ENCODE data around the gene TCN1.
"Not testable (repeated sequence)": the region's sequence is repeated elsewhere in the genome, so short reads cannot be mapped to it uniquely, and the experiment has no call there.

Gene TCN1

DNA sequence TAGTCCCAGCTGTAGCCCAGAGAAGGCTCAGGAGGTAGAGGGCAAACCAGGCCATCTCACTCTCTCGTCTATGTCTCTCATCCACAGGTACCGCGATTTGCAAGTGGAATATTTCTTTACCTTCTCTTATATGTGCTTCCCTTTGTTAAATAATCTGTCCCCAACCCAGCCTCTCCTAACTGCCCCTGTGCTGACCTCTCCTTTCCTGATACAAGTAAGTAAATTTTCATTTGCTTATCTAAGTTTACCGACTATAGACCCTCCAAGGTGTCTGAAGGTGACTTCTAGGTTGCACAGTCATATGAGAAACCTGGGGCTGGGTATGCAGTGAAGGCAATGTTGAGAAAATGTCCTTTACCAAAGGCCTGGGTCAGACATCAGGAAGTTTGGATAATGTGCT lies 20.9 kb downstream of the TCN1 start, which contains the start of gene CBLIF:
Gene CBLIF (minus strand): TSS at position 101 of the 400 bp plus-strand sequence. CDS start 46 bp downstream, at position 55.
- H3K4me3 ChIP-seq (ENCODE audit: low read length): no peak within 1 kb of the TSS
- TF ChIP-seq ZNF274 (IDR thresholded peaks at IDR 0.05; ENCODE audit: low read depth, low read length): no peak

DNA sequence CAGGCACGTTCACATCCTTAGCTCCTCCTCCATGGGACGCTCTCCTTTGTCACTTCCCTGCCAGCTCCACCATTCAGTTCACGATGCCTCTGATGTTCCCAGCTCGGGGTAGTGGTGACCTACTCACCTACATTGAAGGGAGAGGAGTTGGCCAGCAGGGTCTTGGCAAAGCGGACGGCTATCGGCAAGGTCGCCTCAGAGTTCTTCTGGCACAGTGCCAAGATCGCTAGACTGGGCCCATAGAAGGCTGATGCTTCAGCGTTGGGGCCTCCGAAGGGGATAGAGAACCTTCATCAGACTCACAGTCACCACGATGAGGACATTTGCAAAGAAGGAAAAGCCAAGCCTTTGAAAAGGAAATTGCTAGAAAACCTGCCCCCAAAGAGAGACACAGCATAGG lies 24.0 kb downstream of the TCN1 start:
- H3K4me3 ChIP-seq (ENCODE audit: low read length): no peak overlapping the region
- no peak for TF ChIP-seq ZNF274 (IDR thresholded peaks at IDR 0.05; ENCODE audit: low read depth, low read length)

DNA sequence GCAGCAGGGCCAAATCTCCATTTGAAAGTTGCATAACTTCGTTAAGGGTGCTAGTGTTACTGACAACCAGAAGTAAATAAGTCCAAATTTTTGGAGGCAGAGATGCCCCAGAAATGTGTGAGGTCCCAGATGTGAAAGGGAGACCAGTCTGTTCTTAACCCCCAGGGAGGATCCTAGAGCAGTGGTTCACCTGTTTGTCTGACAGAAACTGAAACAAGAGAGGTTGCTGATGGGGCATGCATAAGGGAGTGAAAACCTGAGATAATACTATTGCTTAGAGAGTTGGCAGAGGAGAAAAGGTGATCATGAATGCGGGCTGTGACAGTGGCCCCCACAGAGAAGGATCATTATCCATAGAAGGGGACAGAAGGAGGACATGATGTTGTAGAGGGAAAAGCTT lies 24.8 kb downstream of the TCN1 start:
- no peak for TF ChIP-seq ZNF274 (IDR thresholded peaks at IDR 0.05; ENCODE audit: low read depth, low read length)
- H3K4me3 ChIP-seq (ENCODE audit: low read length): no peak overlapping the region

DNA sequence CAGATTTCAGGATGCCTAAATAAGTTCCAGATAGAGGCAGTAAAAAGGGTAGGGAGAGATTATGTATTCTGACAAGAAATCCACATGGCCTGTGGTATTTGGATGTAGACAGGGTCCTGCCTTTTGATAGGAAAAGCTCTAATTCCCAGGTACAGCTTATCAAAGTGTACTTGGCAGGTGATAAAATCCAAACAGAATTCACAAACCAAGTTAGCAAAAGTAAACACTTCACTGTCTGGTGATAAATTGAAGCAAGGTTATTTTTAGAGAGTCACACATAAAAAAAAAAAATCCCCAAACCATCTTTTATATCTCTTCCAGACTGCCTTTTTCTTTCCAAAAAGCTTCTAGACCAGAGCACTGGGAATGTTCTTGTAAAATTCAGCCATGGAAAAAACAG lies 26.7 kb downstream of the TCN1 start:
- no peak for TF ChIP-seq ZNF274 (IDR thresholded peaks at IDR 0.05; ENCODE audit: low read depth, low read length)

DNA sequence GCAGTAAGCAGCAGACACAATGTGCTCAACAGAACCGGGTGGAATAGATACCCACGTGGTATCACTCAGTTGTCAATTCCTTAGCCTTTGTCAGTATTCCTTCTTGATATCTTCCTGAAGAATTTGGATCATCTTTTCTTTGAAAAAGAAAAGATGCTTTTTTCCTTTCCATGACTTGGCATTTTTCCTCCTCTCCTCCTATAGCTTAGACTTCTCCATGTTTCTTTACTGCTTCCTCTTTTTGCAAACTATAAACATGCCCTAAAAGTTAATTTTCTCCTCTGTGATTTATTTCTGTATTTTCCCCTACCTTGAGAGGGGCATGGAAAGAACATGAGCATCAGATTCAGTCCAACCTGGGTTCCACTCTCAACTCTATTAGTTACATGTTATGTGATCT lies 32.7 kb downstream of the TCN1 start:
- H3K4me3 ChIP-seq (ENCODE audit: low read length): no peak overlapping the region
- TF ChIP-seq ZNF274 (IDR thresholded peaks at IDR 0.05; ENCODE audit: low read depth, low read length): no peak

More for the DNA sequence above, 26.7 kb downstream of the TCN1 start:
- H3K4me3 ChIP-seq (ENCODE audit: low read length): no peak overlapping the region

DNA sequence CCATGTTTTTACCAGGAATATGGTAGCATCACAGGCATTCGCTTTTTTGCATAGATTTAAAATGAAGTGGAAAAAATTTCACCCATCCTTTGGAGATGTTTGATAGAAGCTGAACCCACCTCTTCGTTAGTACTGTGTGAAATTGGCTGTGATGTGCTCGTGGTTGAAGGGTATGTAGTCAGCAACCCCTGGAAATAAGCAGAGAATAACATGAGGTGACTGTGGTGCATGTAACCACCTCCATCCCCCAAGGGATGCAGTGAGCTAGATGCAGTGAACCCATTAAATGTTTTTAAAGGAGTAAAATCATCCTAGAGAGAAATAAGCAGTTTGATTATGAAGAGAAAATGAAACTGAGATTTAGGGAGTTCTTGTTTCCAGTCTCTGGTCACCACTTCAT lies 36.9 kb downstream of the TCN1 start:
- H3K4me3 ChIP-seq (ENCODE audit: low read length): no peak overlapping the region
- no peak for TF ChIP-seq ZNF274 (IDR thresholded peaks at IDR 0.05; ENCODE audit: low read depth, low read length)

DNA sequence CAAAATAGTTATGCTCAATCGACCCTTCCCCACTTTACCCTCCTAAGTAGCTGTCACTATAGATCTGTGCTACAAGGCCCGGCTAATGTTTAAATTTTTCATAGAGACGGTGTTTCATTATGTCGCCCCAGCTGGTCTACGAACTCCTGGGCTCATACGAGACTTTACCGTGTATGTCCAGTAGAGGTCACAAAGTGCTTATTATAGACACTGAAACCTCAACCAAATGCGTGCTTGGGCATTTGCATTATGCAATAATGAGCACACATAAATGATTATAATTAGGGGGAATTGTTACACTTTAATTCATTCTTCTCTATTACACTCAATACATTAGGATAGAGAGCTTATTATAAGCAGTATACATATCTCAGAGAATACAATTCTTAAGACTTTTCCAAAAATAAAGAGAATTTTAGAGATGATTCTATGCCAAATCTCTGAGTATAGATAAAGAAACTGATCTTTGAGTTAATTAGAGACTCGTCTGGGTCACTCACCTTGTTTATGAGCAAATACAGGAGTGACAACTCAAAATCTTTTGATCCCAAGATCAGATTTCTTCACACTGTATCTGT lies 43.2 kb downstream of the TCN1 start:
- no peak for TF ChIP-seq ZNF274 (IDR thresholded peaks at IDR 0.05; ENCODE audit: low read depth, low read length)

DNA sequence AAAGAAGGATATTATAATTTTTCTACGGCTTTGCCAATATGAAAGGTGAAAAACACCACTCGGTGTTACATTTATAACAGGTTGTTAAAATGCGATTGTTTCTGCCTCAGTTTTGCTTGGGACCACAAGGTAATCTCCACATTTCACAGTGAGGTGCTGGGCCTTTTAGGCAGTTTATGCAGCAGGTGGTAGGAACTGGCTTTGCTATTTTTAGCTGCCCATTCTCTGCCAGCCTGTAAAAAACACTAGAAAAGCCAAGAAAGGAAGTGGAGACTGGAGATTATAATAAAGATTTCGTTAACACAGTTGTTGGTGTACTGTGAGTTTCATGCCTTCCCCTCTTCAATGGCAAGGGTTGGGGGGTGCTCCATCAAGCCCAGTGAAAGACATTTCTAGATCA lies 47.7 kb downstream of the TCN1 start:
- no peak overlapping the region for H3K4me3 ChIP-seq (ENCODE audit: low read length)
- TF ChIP-seq ZNF274 (IDR thresholded peaks at IDR 0.05; ENCODE audit: low read depth, low read length): no peak

More for the DNA sequence above, 43.2 kb downstream of the TCN1 start:
- no peak overlapping the region for H3K4me3 ChIP-seq (ENCODE audit: low read length)

DNA sequence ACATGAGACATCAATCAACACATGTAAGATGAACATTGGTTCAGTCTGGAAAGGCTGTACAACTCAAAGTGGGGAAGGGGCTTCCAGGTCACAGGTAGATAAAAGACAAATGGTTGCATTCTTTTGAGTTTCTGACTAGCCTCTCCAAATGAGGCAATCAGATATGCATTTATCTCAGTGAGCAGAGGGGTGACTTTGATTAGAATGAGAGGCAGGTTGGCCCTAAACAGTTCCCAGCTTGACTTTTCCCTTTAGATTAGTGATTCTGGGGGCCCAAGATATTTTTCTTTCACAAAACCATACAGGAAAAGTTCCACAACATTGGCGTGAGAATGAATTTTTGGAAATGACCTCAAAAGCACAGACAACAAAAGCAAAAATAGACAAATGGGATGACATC lies 49.9 kb downstream of the TCN1 start:
- H3K4me3 ChIP-seq (ENCODE audit: low read length): not testable (repeated sequence)

DNA sequence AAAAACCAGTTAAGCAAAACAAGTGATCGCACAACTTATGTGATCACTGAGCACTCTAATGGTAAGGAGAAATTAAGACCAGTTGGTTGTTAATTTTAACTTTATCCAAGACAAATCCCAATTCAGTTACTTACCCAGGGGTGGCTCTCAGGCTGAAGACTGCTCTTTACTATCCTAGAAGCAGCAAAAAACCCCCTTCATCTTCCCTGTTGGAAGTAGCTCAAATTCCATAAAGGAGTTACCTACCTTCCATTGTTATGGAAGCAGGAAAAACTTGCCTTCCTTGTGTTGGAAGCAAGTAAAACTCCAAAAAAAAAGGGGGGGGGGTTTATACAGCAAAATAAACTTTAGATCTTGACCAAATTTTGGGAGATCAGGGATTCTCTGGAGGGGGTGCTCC lies 50.5 kb downstream of the TCN1 start:
- TF ChIP-seq ZNF274 (IDR thresholded peaks at IDR 0.05; ENCODE audit: low read depth, low read length): no peak
- H3K4me3 ChIP-seq (ENCODE audit: low read length): no peak overlapping the region

DNA sequence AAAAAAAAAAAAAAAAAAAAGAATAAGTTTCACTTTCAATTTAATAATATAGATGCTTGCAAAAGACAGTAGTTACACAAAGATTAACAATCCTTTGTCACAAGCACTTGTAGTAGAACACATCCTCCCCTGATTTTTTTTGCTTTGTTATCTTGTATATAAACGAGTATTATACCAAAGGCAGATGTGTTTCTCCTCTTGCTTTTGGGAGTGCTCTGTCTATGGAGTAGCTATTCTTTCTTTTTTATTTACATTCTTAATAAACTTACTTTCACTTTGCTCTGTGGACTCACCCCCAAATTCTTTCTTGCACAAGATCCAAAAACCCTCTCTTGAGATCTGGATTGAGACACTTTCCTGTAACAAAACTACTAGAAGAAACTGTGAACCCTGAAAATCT lies 52.3 kb downstream of the TCN1 start:
- no peak for TF ChIP-seq ZNF274 (IDR thresholded peaks at IDR 0.05; ENCODE audit: low read depth, low read length)

DNA sequence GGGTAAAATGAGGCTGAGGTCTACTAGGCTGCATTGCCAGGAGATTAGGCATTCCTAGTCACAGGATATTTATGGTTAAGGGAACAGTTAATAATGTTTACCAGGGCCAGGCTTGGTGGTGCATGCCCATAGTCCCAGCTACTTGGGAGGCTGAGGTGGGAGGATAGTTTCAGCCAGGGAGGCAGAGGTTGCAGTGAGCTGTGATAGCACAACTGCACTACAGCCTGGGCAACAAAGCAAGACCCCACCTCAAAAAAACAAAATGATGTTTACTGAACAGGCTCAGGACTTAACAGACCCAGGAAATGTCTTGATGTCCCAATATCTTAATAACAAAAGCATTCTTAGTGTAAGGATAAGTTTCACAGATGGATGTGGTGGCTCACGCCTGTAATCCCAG lies 52.9 kb downstream of the TCN1 start:
- TF ChIP-seq ZNF274 (IDR thresholded peaks at IDR 0.05; ENCODE audit: low read depth, low read length): no peak
- H3K4me3 ChIP-seq (ENCODE audit: low read length): no peak overlapping the region; the same call in 1 of the 2 replicates

More for the DNA sequence above, 52.3 kb downstream of the TCN1 start:
- no peak overlapping the region for H3K4me3 ChIP-seq (ENCODE audit: low read length)

DNA sequence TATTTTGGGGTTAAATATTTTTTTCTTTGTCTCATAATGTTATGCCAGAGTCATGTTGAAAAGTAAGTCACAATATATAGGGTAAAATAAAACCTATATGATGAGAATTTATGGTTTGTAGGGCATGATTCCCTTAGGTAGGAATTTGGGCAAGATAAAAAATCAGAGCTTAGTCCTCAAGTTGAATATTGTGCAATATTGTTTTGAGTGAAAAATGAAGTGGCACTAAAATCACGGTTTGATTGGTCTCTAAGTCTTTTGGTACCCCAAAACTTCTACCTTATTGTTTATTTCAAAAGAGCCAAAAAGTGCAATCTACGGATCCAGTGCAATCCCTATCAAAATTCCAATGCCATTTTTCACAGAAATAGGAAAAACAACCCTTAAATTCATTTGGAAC lies 54.1 kb downstream of the TCN1 start:
- no peak overlapping the region for H3K4me3 ChIP-seq (ENCODE audit: low read length)
- TF ChIP-seq ZNF274 (IDR thresholded peaks at IDR 0.05; ENCODE audit: low read depth, low read length): no peak

DNA sequence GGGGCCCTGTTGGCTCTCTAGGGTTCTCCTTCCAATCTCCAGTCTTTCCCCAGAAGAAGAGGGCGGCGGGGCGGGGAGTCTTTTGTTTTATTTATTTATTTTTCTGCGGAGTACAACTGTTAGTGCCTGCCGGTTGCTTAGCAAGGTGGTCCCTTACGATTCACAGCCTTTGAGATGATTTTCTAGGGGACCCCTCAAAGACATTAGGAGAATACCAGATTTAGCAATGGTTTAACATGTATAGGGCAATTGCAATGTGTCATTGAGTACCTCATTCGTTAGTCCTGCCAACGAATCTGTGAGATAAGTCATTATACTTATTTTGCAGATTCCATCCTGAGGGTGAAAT lies 55.4 kb downstream of the TCN1 start:
- TF ChIP-seq ZNF274 (IDR thresholded peaks at IDR 0.05; ENCODE audit: low read depth, low read length): no peak
- peak overlapping the region; percentile 94; the same call in 1 of the 2 replicates for H3K4me3 ChIP-seq (ENCODE audit: low read length)

DNA sequence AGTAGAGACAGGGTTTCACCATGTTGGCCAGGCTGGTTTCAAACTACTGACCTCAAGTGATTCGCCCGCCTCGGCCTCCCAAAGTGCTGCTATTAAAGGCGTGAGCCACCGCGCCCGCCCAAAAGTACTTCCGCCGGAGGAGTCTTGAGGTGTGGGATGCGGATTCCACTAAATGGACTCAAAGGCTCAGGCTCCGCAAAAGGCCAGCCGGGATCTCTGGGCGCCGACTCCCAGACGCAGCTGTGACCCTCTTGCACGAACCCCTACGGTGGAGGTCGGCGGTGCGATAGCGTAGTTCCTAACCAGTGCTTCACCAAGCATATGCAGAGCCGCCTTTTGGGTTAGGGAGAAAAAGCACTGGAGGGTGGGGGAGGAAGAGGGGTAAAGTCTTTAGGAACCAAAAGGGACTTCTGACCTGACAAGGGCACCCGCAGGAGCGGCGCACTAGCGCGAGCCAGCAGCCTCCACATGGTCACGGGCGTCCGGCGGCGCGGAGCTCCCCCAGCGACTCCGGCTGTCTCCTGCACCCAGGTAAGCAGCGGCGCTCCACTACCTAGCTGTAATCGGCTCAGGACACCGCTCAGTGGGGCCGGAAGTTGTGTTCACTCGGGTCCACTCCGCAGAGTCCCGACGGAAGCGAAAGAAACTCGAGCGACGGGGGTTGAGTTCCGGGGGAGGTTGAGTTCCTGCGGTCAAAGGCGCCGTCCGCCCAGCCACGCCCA lies 55.9 kb downstream of the TCN1 start, which contains the start of gene MRPL16:
Gene MRPL16 (minus strand): TSS at position 590 of the 722 bp plus-strand sequence. CDS start 120 bp downstream, at position 470.
- TF ChIP-seq ZNF274 (IDR thresholded peaks at IDR 0.05; ENCODE audit: low read depth, low read length): no peak
- peak within 1 kb of the TSS; percentile 94 for H3K4me3 ChIP-seq (ENCODE audit: low read length)
